ENCODE results near the gene LYPLAL1. TPM values are rescaled to one million over a fixed set of nuclear protein-coding genes. Genes with fewer than 3 reads are reported as not detected.

LYPLAL1 gene
- total and polyA plus RNA-seq, 7 donors = 4.6 to 44.6 (median 29.3) TPM

GRCh38 chr1:219128957-219129356, 44.7 kb upstream of the LYPLAL1 start:
- no peak for ATAC-seq
- H3K27ac ChIP-seq = no peak overlapping the region
- intact Hi-C loops (cut with DNase I) = no loop called here
- DNase-seq = no peak
- peaks cover 24% of the 10 kb centered on the region for H3K4me1 ChIP-seq
- H3K4me3 ChIP-seq = no peak overlapping the region
- TF ChIP-seq CTCF (IDR thresholded peaks at IDR 0.05) = no peak
- 94 to 100% (median 95%) methylated on average over 2 of the region's 2 CpGs for WGBS, 3 donors
- H3K27me3 ChIP-seq (ENCODE audit: insufficient read depth in 3 of 3, low read length in 2 of 3) = no peaks in the 10 kb centered on the region
- no peaks in the 10 kb centered on the region for H3K36me3 ChIP-seq (ENCODE audit: insufficient read depth in 1 of 2, low read depth in 1 of 2)
- no peaks in the 10 kb centered on the region for H3K9me3 ChIP-seq

- ATAC-seq = no peak
- Histone ChIP-seq H3K27ac (no peak overlapping the region), H3K4me1 (peaks cover 11% of the 10 kb centered on the region), H3K9me3 (no peaks in the 10 kb centered on the region), H3K4me3 (no peak overlapping the region), H3K36me3 (ENCODE audit: insufficient read depth in 1 of 2, low read depth in 1 of 2) (no peaks in the 10 kb centered on the region), H3K27me3 (ENCODE audit: insufficient read depth in 3 of 3, low read length in 2 of 3) (no peaks in the 10 kb centered on the region)
- TF ChIP-seq CTCF (IDR thresholded peaks at IDR 0.05) = no peak
- 94 to 100% (median 97%) methylated on average over 1 of the region's 1 CpG for WGBS, 3 donors
- intact Hi-C loops (cut with DNase I) = no loop called here
- no peak for DNase-seq
These were observed 43.2 kb upstream of the LYPLAL1 start for GRCh38 chr1:219130366-219130935.

GRCh38 chr1:219132939-219133338, 40.7 kb upstream of the LYPLAL1 start:
- Histone ChIP-seq H3K4me1 (no peaks in the 10 kb centered on the region), H3K27me3 (ENCODE audit: insufficient read depth in 3 of 3, low read length in 2 of 3) (no peaks in the 10 kb centered on the region), H3K36me3 (ENCODE audit: insufficient read depth in 1 of 2, low read depth in 1 of 2) (no peaks in the 10 kb centered on the region), H3K4me3 (no peak overlapping the region), H3K27ac (no peak overlapping the region), H3K9me3 (no peaks in the 10 kb centered on the region)
- intact Hi-C loops (cut with DNase I) = no loop called here
- ATAC-seq = no peak
- 95 to 100% (median 97%) methylated on average over 1 of the region's 1 CpG for WGBS, 3 donors
- TF ChIP-seq CTCF (IDR thresholded peaks at IDR 0.05) = no peak
- no peak for DNase-seq

GRCh38 chr1:219138747-219139146, 34.9 kb upstream of the LYPLAL1 start:
- intact Hi-C loops (cut with DNase I) = no loop called here

More at GRCh38 chr1:219138747-219139146, 34.9 kb upstream of the LYPLAL1 start:
- Histone ChIP-seq H3K4me3 (no peak overlapping the region), H3K4me1 (no peaks in the 10 kb centered on the region), H3K27me3 (ENCODE audit: insufficient read depth in 3 of 3, low read length in 2 of 3) (no peaks in the 10 kb centered on the region), H3K9me3 (no peaks in the 10 kb centered on the region), H3K27ac (no peak overlapping the region), H3K36me3 (ENCODE audit: insufficient read depth in 1 of 2, low read depth in 1 of 2) (no peaks in the 10 kb centered on the region)
- no peak for TF ChIP-seq CTCF (IDR thresholded peaks at IDR 0.05)
- DNase-seq = no peak
- 91 to 98% (median 95%) methylated on average over 3 of the region's 3 CpGs for WGBS, 3 donors
- no peak for ATAC-seq

All from psoas muscle (tissue), 8 donors.